ENCODE measurements around the gene CD22. TPM values are rescaled to one million over a fixed set of nuclear protein-coding genes. Genes with fewer than 3 reads are reported as not detected.

Gene CD22
- total RNA-seq, 1 experiment from 2014 or later = 454 TPM

- peaks cover 55% of the 10 kb centered on the region for H3K4me1 ChIP-seq (ENCODE audit: low read length)
- no peak overlapping the region for H3K4me2 ChIP-seq (ENCODE audit: low read depth, low read length, poor library complexity, severe bottlenecking)
- no peaks in the 10 kb centered on the region for H3K9me2 ChIP-seq (replicated peaks; ENCODE audit: insufficient read depth, low read length)
- no peaks in the 10 kb centered on the region for H4K20me1 ChIP-seq (ENCODE audit: insufficient read depth, low read depth, low read length)
- H2AFZ ChIP-seq (ENCODE audit: low read length) = no peak overlapping the region
- no peaks in the 10 kb centered on the region for H3K27me3 ChIP-seq (ENCODE audit: low read length)
- no peak overlapping the region for H3K27ac ChIP-seq (ENCODE audit: low read length)
- no peaks in the 10 kb centered on the region for H3K79me2 ChIP-seq (ENCODE audit: low read length)
- H3K36me3 ChIP-seq (ENCODE audit: insufficient read depth, low read length) = no peaks in the 10 kb centered on the region
- no peaks in the 10 kb centered on the region for H3K9me3 ChIP-seq (ENCODE audit: low read length)
- no peak overlapping the region for H3K4me3 ChIP-seq (ENCODE audit: low read length)
- DNase-seq = no peak
- H3K9ac ChIP-seq (ENCODE audit: low read length) = no peak overlapping the region
Measured at GRCh38 chr19:35293808-35294207, 35.2 kb upstream of the CD22 start.

- Histone ChIP-seq H3K27ac (ENCODE audit: low read length) (no peak overlapping the region), H3K27me3 (ENCODE audit: low read length) (no peaks in the 10 kb centered on the region), H3K4me1 (ENCODE audit: low read length) (peaks cover 55% of the 10 kb centered on the region), H3K79me2 (ENCODE audit: low read length) (no peaks in the 10 kb centered on the region), H3K9me2 (replicated peaks; ENCODE audit: insufficient read depth, low read length) (no peaks in the 10 kb centered on the region), H4K20me1 (ENCODE audit: insufficient read depth, low read depth, low read length) (no peaks in the 10 kb centered on the region), H3K36me3 (ENCODE audit: insufficient read depth, low read length) (no peaks in the 10 kb centered on the region), H3K9me3 (ENCODE audit: low read length) (no peaks in the 10 kb centered on the region), H3K4me2 (ENCODE audit: low read depth, low read length, poor library complexity, severe bottlenecking) (no peak overlapping the region), H3K9ac (ENCODE audit: low read length) (no peak overlapping the region), H3K4me3 (ENCODE audit: low read length) (no peak overlapping the region), H2AFZ (ENCODE audit: low read length) (no peak overlapping the region)
- no peak for DNase-seq
Measured at GRCh38 chr19:35294328-35294727, 34.7 kb upstream of the CD22 start.

- no peak for DNase-seq
- peak overlapping the region; percentile 68; the same call in 1 of the 2 replicates for H3K27ac ChIP-seq (ENCODE audit: low read length)
- no peaks in the 10 kb centered on the region for H3K79me2 ChIP-seq (ENCODE audit: low read length)
- H3K4me3 ChIP-seq (ENCODE audit: low read length) = peak overlapping the region; percentile 34; the same call in 1 of the 2 replicates
- H3K9ac ChIP-seq (ENCODE audit: low read length) = 0 out of 2 replicates have a peak overlapping the region, but pooled peaks have one; percentile 37
- no peaks in the 10 kb centered on the region for H3K36me3 ChIP-seq (ENCODE audit: insufficient read depth, low read length)
- H3K4me1 ChIP-seq (ENCODE audit: low read length) = peaks cover 55% of the 10 kb centered on the region
- H3K4me2 ChIP-seq (ENCODE audit: low read depth, low read length, poor library complexity, severe bottlenecking) = peak overlapping the region; percentile 63
- H3K27me3 ChIP-seq (ENCODE audit: low read length) = no peaks in the 10 kb centered on the region
- H3K9me2 ChIP-seq (replicated peaks; ENCODE audit: insufficient read depth, low read length) = no peaks in the 10 kb centered on the region
- H4K20me1 ChIP-seq (ENCODE audit: insufficient read depth, low read depth, low read length) = no peaks in the 10 kb centered on the region
- no peak overlapping the region for H2AFZ ChIP-seq (ENCODE audit: low read length)
- H3K9me3 ChIP-seq (ENCODE audit: low read length) = no peaks in the 10 kb centered on the region
Measured at GRCh38 chr19:35294859-35295791, 33.9 kb upstream of the CD22 start.

GRCh38 chr19:35295792-35296462 lies 33.1 kb upstream of the CD22 start:
- H3K79me2 ChIP-seq (ENCODE audit: low read length) = no peaks in the 10 kb centered on the region
- H4K20me1 ChIP-seq (ENCODE audit: insufficient read depth, low read depth, low read length) = no peaks in the 10 kb centered on the region
- H3K9me2 ChIP-seq (replicated peaks; ENCODE audit: insufficient read depth, low read length) = no peaks in the 10 kb centered on the region
- H3K36me3 ChIP-seq (ENCODE audit: insufficient read depth, low read length) = no peaks in the 10 kb centered on the region
- peak; percentile 89 for DNase-seq
- peak overlapping the region; percentile 68 for H3K27ac ChIP-seq (ENCODE audit: low read length)
- peak overlapping the region; percentile 34; the same call in 1 of the 2 replicates for H3K4me3 ChIP-seq (ENCODE audit: low read length)
- no peaks in the 10 kb centered on the region for H3K9me3 ChIP-seq (ENCODE audit: low read length)
- H2AFZ ChIP-seq (ENCODE audit: low read length) = no peak overlapping the region
- peak overlapping the region; percentile 37 for H3K9ac ChIP-seq (ENCODE audit: low read length)
- H3K4me1 ChIP-seq (ENCODE audit: low read length) = peaks cover 55% of the 10 kb centered on the region
- H3K4me2 ChIP-seq (ENCODE audit: low read depth, low read length, poor library complexity, severe bottlenecking) = peak overlapping the region; percentile 63
- H3K27me3 ChIP-seq (ENCODE audit: low read length) = no peaks in the 10 kb centered on the region

GRCh38 chr19:35296644-35297514 lies 32.1 kb upstream of the CD22 start:
- no peaks in the 10 kb centered on the region for H3K79me2 ChIP-seq (ENCODE audit: low read length)
- H2AFZ ChIP-seq (ENCODE audit: low read length) = no peak overlapping the region
- H3K4me2 ChIP-seq (ENCODE audit: low read depth, low read length, poor library complexity, severe bottlenecking) = peak overlapping the region; percentile 63
- no peaks in the 10 kb centered on the region for H3K9me2 ChIP-seq (replicated peaks; ENCODE audit: insufficient read depth, low read length)
- H3K27ac ChIP-seq (ENCODE audit: low read length) = peak overlapping the region; percentile 68
- H4K20me1 ChIP-seq (ENCODE audit: insufficient read depth, low read depth, low read length) = no peaks in the 10 kb centered on the region
- no peaks in the 10 kb centered on the region for H3K36me3 ChIP-seq (ENCODE audit: insufficient read depth, low read length)
- no peaks in the 10 kb centered on the region for H3K27me3 ChIP-seq (ENCODE audit: low read length)
- H3K9me3 ChIP-seq (ENCODE audit: low read length) = no peaks in the 10 kb centered on the region
- peaks cover 46% of the 10 kb centered on the region for H3K4me1 ChIP-seq (ENCODE audit: low read length)
- peak overlapping the region; percentile 21 for H3K9ac ChIP-seq (ENCODE audit: low read length)
- peak; percentile 63 for DNase-seq
- H3K4me3 ChIP-seq (ENCODE audit: low read length) = peak overlapping the region; percentile 34; the same call in 1 of the 2 replicates

GRCh38 chr19:35297515-35297848 lies 31.5 kb upstream of the CD22 start:
- peaks cover 40% of the 10 kb centered on the region for H3K4me1 ChIP-seq (ENCODE audit: low read length)
- H3K9ac ChIP-seq (ENCODE audit: low read length) = no peak overlapping the region
- H4K20me1 ChIP-seq (ENCODE audit: insufficient read depth, low read depth, low read length) = no peaks in the 10 kb centered on the region
- no peaks in the 10 kb centered on the region for H3K36me3 ChIP-seq (ENCODE audit: insufficient read depth, low read length)
- H2AFZ ChIP-seq (ENCODE audit: low read length) = no peak overlapping the region
- no peaks in the 10 kb centered on the region for H3K79me2 ChIP-seq (ENCODE audit: low read length)
- H3K9me3 ChIP-seq (ENCODE audit: low read length) = no peaks in the 10 kb centered on the region
- no peak for DNase-seq
- H3K27ac ChIP-seq (ENCODE audit: low read length) = no peak overlapping the region
- H3K27me3 ChIP-seq (ENCODE audit: low read length) = no peaks in the 10 kb centered on the region
- H3K4me3 ChIP-seq (ENCODE audit: low read length) = no peak overlapping the region
- H3K4me2 ChIP-seq (ENCODE audit: low read depth, low read length, poor library complexity, severe bottlenecking) = no peak overlapping the region
- H3K9me2 ChIP-seq (replicated peaks; ENCODE audit: insufficient read depth, low read length) = no peaks in the 10 kb centered on the region

GRCh38 chr19:35297922-35298321 lies 31.1 kb upstream of the CD22 start:
- H3K9me3 ChIP-seq (ENCODE audit: low read length) = no peaks in the 10 kb centered on the region
- no peaks in the 10 kb centered on the region for H3K9me2 ChIP-seq (replicated peaks; ENCODE audit: insufficient read depth, low read length)
- no peak for DNase-seq
- no peak overlapping the region for H3K9ac ChIP-seq (ENCODE audit: low read length)
- no peaks in the 10 kb centered on the region for H4K20me1 ChIP-seq (ENCODE audit: insufficient read depth, low read depth, low read length)
- no peaks in the 10 kb centered on the region for H3K27me3 ChIP-seq (ENCODE audit: low read length)
- H3K27ac ChIP-seq (ENCODE audit: low read length) = no peak overlapping the region
- no peaks in the 10 kb centered on the region for H3K79me2 ChIP-seq (ENCODE audit: low read length)
- no peak overlapping the region for H3K4me2 ChIP-seq (ENCODE audit: low read depth, low read length, poor library complexity, severe bottlenecking)
- H3K36me3 ChIP-seq (ENCODE audit: insufficient read depth, low read length) = no peaks in the 10 kb centered on the region
- peaks cover 36% of the 10 kb centered on the region for H3K4me1 ChIP-seq (ENCODE audit: low read length)
- H2AFZ ChIP-seq (ENCODE audit: low read length) = no peak overlapping the region
- no peak overlapping the region for H3K4me3 ChIP-seq (ENCODE audit: low read length)

Measured in Karpas-422 (cell line).